Natural killer cell (primary cell): ENCODE measurements around the gene NT5DC4. TPM values are rescaled to one million over a fixed set of nuclear protein-coding genes. Genes with fewer than 3 reads are reported as not detected.

Experiments
- ATAC-seq, 3 donors: fragments of 150-1000 bp in 2 of 3; fragments of 200-7000 bp in 1 of 3; cut with Tn5 transposase; 1 replicate in 1 of 3; 2 replicates in 2 of 3; pipeline ENCODE4 v1.10.0; 2021; ENCODE audit warnings: mild to moderate bottlenecking in 2 of 3, moderate library complexity in 2 of 3
- DNase-seq, 2 donors: peaks; one replicate each; pipeline versions ENCODE4 v3.0.0 to v3.0.0-alpha.2; 2013 to 2021; ENCODE audit warnings: mixed read lengths in 1 of 2
- H3K27ac ChIP-seq: one replicate; pipeline ENCODE4 v1.5.1; 2013; ENCODE audit warnings: mild to moderate bottlenecking, low read length
- H3K27me3 ChIP-seq: one replicate; pipeline ENCODE4 v1.6.1; 2013; ENCODE audit warnings: low read length; ENCODE audit not compliant: control insufficient read depth, insufficient read depth
- H3K36me3 ChIP-seq: one replicate; pipeline ENCODE4 v1.6.1; 2013; ENCODE audit warnings: low read length; ENCODE audit not compliant: control insufficient read depth, insufficient read depth
- H3K4me1 ChIP-seq: one replicate; pipeline ENCODE4 v1.6.1; 2013; ENCODE audit warnings: low read length; ENCODE audit not compliant: control insufficient read depth, insufficient read depth
- H3K4me3 ChIP-seq: one replicate; pipeline ENCODE4 v1.5.1; 2013; ENCODE audit warnings: low read length
- H3K9me3 ChIP-seq: one replicate; pipeline ENCODE4 v1.6.1; 2013; ENCODE audit warnings: low read length; ENCODE audit not compliant: control insufficient read depth, insufficient read depth
- H3K27ac Mint-ChIP-seq, 2 donors: one replicate each; pipeline ENCODE4 v1.8.0; 2022; ENCODE audit warnings: mild to moderate bottlenecking in 2 of 2, mixed read lengths in 2 of 2, moderate library complexity in 1 of 2
- H3K27me3 Mint-ChIP-seq, 2 donors: one replicate each; pipeline ENCODE4 v1.8.0; 2022; ENCODE audit warnings: low read depth in 2 of 2, mixed read lengths in 2 of 2
- H3K36me3 Mint-ChIP-seq: one replicate; pipeline ENCODE4 v1.8.0; 2022; ENCODE audit warnings: mixed read lengths
- H3K4me1 Mint-ChIP-seq, 2 donors: one replicate each; pipeline ENCODE4 v1.8.0; 2022; ENCODE audit warnings: mixed read lengths in 2 of 2
- H3K4me3 Mint-ChIP-seq: one replicate; pipeline ENCODE4 v1.8.0; 2022; ENCODE audit warnings: mild to moderate bottlenecking, moderate library complexity, mixed read lengths
- H3K9me3 Mint-ChIP-seq, 2 donors: one replicate each; pipeline ENCODE4 v1.8.0; 2022; ENCODE audit warnings: mixed read lengths in 2 of 2
- WGBS: methylation state at CpG from one replicate; pipeline ENCODE4 v1.1.7; 2013; ENCODE audit warnings: missing lambda C conversion rate; ENCODE audit not compliant: insufficient coverage; 5-methylcytosine and 5-hydroxymethylcytosine counted together
- intact Hi-C: fragments of 100-400 bp; cut with micrococcal nuclease; formaldehyde crosslinking; loops from one replicate; pipeline ENCODE4 v1.14.2; 2022
- total RNA-seq, 4 donors: library from RNA; stranded (reverse); fragments of 120-200 nt in 1 of 4; gene quantifications; one replicate each; pipeline versions ENCODE4 v1.2.3 to v1.2.4, GENCODE V29; 2013 to 2022
- TF ChIP-seq, protein P1 (sequence below): fragments of 200-600 bp; IDR thresholded peaks from one replicate; pipeline ENCODE4 v1.8.0; 2022; ENCODE audit warnings: antibody characterized with exemption

Gene NT5DC4
- total RNA-seq, 3 donors from 2014 or later (not counting 1 experiment from before 2014, with no cell fraction given), result 0.45 to 2.0 TPM; not detected in 1

DNA sequence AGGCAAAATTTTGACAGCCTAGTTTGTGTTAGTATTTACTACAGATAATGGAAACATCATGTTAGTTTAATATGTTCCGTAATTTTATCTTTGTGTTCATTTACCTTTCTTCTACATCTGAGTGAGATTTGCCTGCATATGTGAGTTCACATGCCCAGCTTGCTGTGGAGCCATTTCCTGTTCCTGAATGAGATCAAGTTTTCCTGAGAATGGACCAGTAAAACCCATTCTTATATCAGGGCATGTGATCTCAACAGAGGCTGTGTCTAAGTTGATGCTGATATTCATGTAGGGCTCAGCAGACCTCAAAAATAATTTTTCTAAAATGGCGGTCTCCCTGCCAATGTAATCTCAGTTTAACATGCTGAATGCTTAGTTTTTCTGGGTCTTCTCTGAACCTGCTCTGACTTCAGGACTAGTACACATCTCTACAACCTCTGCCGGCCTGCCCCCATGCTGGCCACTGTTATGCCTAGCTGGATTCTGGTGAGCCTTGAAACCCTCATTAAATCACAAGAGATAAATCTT lies 62.4 kb downstream of the NT5DC4 start:
- intact Hi-C loops, result no loop called here
- Mint-ChIP-seq H3K4me1 (peaks cover 16 to 18% of the 10 kb centered on the region in 2 donors), H3K27me3 (peaks cover 7 to 25% of the 10 kb centered on the region in 2 donors), H3K27ac (no peak overlapping the region), H3K4me3 (no peak overlapping the region), H3K9me3 (no peaks in the 10 kb centered on the region), H3K36me3 (no peaks in the 10 kb centered on the region)
- Histone ChIP-seq H3K4me3 (no peak overlapping the region), H3K4me1 (no peaks in the 10 kb centered on the region), H3K9me3 (no peaks in the 10 kb centered on the region), H3K27ac (no peak overlapping the region), H3K27me3 (no peaks in the 10 kb centered on the region), H3K36me3 (no peaks in the 10 kb centered on the region)
- 93% methylated on average over 2 of the region's 3 CpGs for WGBS
- TF ChIP-seq, protein P1, sequence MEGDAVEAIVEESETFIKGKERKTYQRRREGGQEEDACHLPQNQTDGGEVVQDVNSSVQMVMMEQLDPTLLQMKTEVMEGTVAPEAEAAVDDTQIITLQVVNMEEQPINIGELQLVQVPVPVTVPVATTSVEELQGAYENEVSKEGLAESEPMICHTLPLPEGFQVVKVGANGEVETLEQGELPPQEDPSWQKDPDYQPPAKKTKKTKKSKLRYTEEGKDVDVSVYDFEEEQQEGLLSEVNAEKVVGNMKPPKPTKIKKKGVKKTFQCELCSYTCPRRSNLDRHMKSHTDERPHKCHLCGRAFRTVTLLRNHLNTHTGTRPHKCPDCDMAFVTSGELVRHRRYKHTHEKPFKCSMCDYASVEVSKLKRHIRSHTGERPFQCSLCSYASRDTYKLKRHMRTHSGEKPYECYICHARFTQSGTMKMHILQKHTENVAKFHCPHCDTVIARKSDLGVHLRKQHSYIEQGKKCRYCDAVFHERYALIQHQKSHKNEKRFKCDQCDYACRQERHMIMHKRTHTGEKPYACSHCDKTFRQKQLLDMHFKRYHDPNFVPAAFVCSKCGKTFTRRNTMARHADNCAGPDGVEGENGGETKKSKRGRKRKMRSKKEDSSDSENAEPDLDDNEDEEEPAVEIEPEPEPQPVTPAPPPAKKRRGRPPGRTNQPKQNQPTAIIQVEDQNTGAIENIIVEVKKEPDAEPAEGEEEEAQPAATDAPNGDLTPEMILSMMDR, result no peak
- DNase-seq (no peak), ATAC-seq (no peak)

DNA sequence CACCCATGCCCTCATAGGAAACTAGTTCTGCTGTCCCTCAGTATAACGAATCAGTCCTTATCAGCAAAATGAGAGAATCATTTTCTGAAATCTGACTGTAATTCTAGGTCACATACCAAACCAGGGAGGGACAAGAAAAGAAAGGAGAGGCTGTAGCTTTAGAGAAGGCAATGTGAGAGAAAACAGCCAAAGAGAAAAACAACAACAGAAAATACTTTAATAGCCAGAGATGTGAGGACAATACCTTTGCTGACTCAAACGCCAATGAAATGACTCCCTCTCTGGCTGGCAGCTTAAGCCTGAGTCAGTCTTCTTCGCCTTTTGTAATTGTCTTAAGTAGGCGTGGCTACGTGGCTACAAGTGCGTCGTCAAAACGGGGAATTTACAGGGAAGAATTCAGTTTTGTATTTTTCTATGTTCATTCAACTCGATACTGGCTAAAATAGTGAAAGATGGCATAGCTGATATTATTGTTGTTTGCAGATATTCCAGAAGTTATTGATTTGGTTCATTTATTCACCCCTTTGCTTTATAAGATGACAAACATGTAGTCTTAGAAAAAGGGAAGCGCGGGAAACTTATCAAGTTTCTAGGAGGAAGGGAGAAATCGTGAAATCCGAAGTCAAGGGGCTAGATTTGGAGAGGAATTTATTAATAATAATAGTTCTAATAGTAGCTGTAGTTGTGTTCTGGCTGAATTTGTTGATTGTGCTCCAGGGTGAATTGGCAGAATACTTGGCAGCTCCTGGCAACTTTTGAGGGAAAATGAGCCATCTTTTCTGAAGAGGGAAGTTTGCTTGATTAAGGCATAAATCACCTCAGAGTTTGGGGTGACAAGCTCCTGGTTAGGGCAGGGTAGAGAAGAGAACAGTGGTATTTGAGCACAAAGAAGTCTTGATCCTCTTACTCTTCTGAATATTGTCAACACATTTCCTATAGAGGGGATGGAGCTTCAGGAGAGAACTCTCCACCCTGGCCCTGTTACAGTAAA lies 63.7 kb downstream of the NT5DC4 start, which contains the start of gene IL1A:
Gene IL1A, minus strand, starts transcription at position 295 of the 991 bp plus-strand sequence. CDS start 723 bp downstream, outside the sequence.
- H3K4me3 ChIP-seq, result no peak within 1 kb of the TSS
- no peaks in the 10 kb centered on the region for H3K9me3 Mint-ChIP-seq

DNA sequence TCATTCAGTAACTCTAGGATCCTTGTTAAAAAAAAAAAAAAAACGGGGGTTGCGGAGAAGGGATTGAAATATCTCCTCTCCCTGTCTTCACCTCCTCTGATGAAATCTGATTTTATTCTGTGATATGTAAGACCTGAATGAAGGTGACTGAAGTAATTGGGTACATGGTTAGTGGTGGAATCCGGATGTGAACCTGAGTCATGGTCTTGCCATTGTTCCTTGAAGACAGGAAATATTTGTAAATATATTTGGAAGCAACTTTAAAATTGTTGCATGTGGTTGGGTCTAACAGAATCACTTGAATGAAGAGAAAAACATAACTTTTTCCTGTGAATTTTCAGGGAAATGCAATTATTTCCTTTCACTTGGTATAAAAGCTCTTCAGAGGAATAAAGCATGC lies 66.5 kb downstream of the NT5DC4 start:
- Histone ChIP-seq H3K4me1 (no peaks in the 10 kb centered on the region), H3K9me3 (no peaks in the 10 kb centered on the region), H3K27me3 (no peaks in the 10 kb centered on the region), H3K27ac (no peak overlapping the region), H3K36me3 (no peaks in the 10 kb centered on the region), H3K4me3 (no peak overlapping the region)
- intact Hi-C loops, result no loop called here
- Mint-ChIP-seq H3K4me3 (no peak overlapping the region), H3K36me3 (no peaks in the 10 kb centered on the region), H3K27me3 (peaks cover 7 to 29% of the 10 kb centered on the region in 2 donors), H3K9me3 (no peaks in the 10 kb centered on the region), H3K4me1 (peaks cover 6 to 7% of the 10 kb centered on the region in 2 donors), H3K27ac (no peak overlapping the region)
- 83% methylated on average over 1 of the region's 3 CpGs for WGBS
- ATAC-seq (no peak), DNase-seq (no peak)
- TF ChIP-seq, protein P1, result no peak

More for the DNA sequence above, 63.7 kb downstream of the NT5DC4 start, which contains the start of gene IL1A:
- 69% methylated on average over 13 of the region's 13 CpGs for WGBS
- Mint-ChIP-seq H3K4me3 (no peak within 1 kb of the TSS), H3K27ac (peak within 1 kb of the TSS in 1 of 2 donors; percentile 35), H3K4me1 (peaks cover 16 to 18% of the 10 kb centered on the region in 2 donors), H3K27me3 (peaks cover 7 to 29% of the 10 kb centered on the region in 2 donors), H3K36me3 (no peaks in the 10 kb centered on the region)
- H3K9me3 ChIP-seq, result no peaks in the 10 kb centered on the region
- intact Hi-C loops, result no loop called here
- H3K36me3 ChIP-seq, result no peaks in the 10 kb centered on the region
- ATAC-seq (peak in 2 of 3 donors; percentile 66 to 83), DNase-seq (peak in 1 of 2 donors; percentile 32)
- H3K27me3 ChIP-seq, result no peaks in the 10 kb centered on the region
- TF ChIP-seq, protein P1, result no peak
- H3K27ac ChIP-seq, result no peak within 1 kb of the TSS
- no peaks in the 10 kb centered on the region for H3K4me1 ChIP-seq
